H1 (cell line): Measurements from ENCODE around the gene PXN. TPM values are rescaled to one million over a fixed set of nuclear protein-coding genes. Genes with fewer than 3 reads are reported as not detected.

Experiments
- CTCF ChIA-PET: fragments of 300-600 bp; sonication (Branson Sonifier 250); formaldehyde crosslinking; loops from one replicate; lab custom pipeline; 2021; ENCODE audit not compliant: partially characterized antibody; lab: Charles Lee
- POLR2A ChIA-PET: fragments of 300-600 bp; sonication (Branson Sonifier 250); formaldehyde crosslinking; loops from one replicate; lab custom pipeline; 2021; ENCODE audit warnings: inconsistent platforms; ENCODE audit not compliant: partially characterized antibody; lab: Charles Lee
- DNase-seq, 2 experiments: peaks; one replicate each; pipeline versions ENCODE4 v3.0.0 to v3.0.0-alpha.2; 2010 to 2022; ENCODE audit warnings: low spot score in 2 of 2, low read depth in 1 of 2, mixed read lengths in 1 of 2
- FAIRE-seq: peaks from 2 replicates; lab custom pipeline; 2011; peaks lifted over from hg19 to GRCh38; lab: Jason Lieb, UNC
- H2AFZ ChIP-seq: 2 replicates; pipeline ENCODE4 v1.8.1; 2012; ENCODE audit warnings: low read length, inconsistent platforms
- H2AK5ac ChIP-seq: 2 replicates; pipeline ENCODE4 v1.6.1; 2013; ENCODE audit warnings: low read depth, low read length
- H2BK120ac ChIP-seq: replicated peaks from 2 replicates; pipeline ENCODE3; 2013; ENCODE audit warnings: low read depth, low read length, inconsistent platforms
- H2BK12ac ChIP-seq: 2 replicates; pipeline ENCODE4 v1.6.1; 2013; ENCODE audit warnings: low read depth, low read length
- H2BK15ac ChIP-seq: 2 replicates; pipeline ENCODE4 v1.6.1; 2013; ENCODE audit warnings: low read length
- H2BK20ac ChIP-seq: 2 replicates; pipeline ENCODE4 v1.6.1; 2013; ENCODE audit warnings: low read length
- H2BK5ac ChIP-seq: 2 replicates; pipeline ENCODE4 v1.6.1; 2013; ENCODE audit warnings: low read depth, low read length
- H3K14ac ChIP-seq: 2 replicates; pipeline ENCODE4 v1.6.1; 2013; ENCODE audit warnings: inconsistent platforms; ENCODE audit not compliant: insufficient read length
- H3K18ac ChIP-seq: 2 replicates; pipeline ENCODE4 v1.6.1; 2013; ENCODE audit warnings: low read length; ENCODE audit errors: extremely low read depth
- H3K23ac ChIP-seq: 2 replicates; pipeline ENCODE4 v1.6.1; 2013; ENCODE audit warnings: inconsistent platforms; ENCODE audit not compliant: insufficient read length
- H3K23me2 ChIP-seq: 2 replicates; pipeline ENCODE4 v1.6.1; 2013; ENCODE audit warnings: low read depth, low read length
- H3K27ac ChIP-seq: 2 replicates; pipeline ENCODE4 v1.6.1; 2011; ENCODE audit warnings: low read depth, low read length, inconsistent platforms
- H3K27me3 ChIP-seq, 4 experiments: replicated peaks in 1 of 4; 1 replicate in 1 of 4; 2 replicates in 3 of 4; pipeline versions ENCODE4 v1.6.1 to v1.8.1; 2011 to 2013; ENCODE audit warnings: low read length in 3 of 4, mild to moderate bottlenecking in 3 of 4, inconsistent platforms in 2 of 4, mixed read lengths in 2 of 4, moderate library complexity in 1 of 4; ENCODE audit not compliant: control insufficient read depth in 3 of 4, insufficient read depth in 3 of 4; ENCODE audit errors: extremely low read depth in 1 of 4
- H3K36me3 ChIP-seq, 4 experiments: 2 replicates each; pipeline versions ENCODE4 v1.6.1 to v1.8.1; 2011 to 2013; ENCODE audit warnings: mild to moderate bottlenecking in 4 of 4, low read length in 3 of 4, moderate library complexity in 2 of 4, control low read depth in 1 of 4, inconsistent platforms in 1 of 4; ENCODE audit not compliant: insufficient read depth in 4 of 4, control insufficient read depth in 2 of 4
- H3K4ac ChIP-seq: replicated peaks from 2 replicates; pipeline ENCODE3; 2013; ENCODE audit warnings: low read length, low read depth, mixed read lengths, inconsistent platforms; ENCODE audit not compliant: insufficient read length
- H3K4me1 ChIP-seq, 4 experiments: replicated peaks in 1 of 4; 1 replicate in 1 of 4; 2 replicates in 3 of 4; pipeline versions ENCODE4 v1.6.1 to v1.8.1; 2011 to 2013; ENCODE audit warnings: low read length in 3 of 4, inconsistent platforms in 2 of 4, mixed read lengths in 1 of 4; ENCODE audit not compliant: insufficient read depth in 4 of 4, control insufficient read depth in 3 of 4
- H3K4me2 ChIP-seq, 2 experiments: 2 replicates each; pipeline versions ENCODE4 v1.6.1 to v1.8.1; 2011 to 2013; ENCODE audit warnings: low read depth in 2 of 2, low read length in 2 of 2, control low read depth in 1 of 2, inconsistent platforms in 1 of 2, mild to moderate bottlenecking in 1 of 2; ENCODE audit not compliant: insufficient read depth in 1 of 2
- H3K4me3 ChIP-seq, 4 experiments: fragments of 200-600, 300-600 bp in 1 of 4; sonication (generic), shearing (Covaris generic), sonication (Bioruptor Twin) in 1 of 4; 2 replicates each; pipeline versions ENCODE4 v1.5.1 to v1.8.1; 2011 to 2016; ENCODE audit warnings: low read length in 4 of 4, low read depth in 3 of 4, control low read depth in 2 of 4, inconsistent platforms in 2 of 4, mild to moderate bottlenecking in 2 of 4, mixed read lengths in 1 of 4, moderate library complexity in 1 of 4; ENCODE audit not compliant: insufficient read depth in 2 of 4; ENCODE audit errors: extremely low read depth in 1 of 4
- H3K56ac ChIP-seq: replicated peaks from 2 replicates; pipeline ENCODE3; 2013; ENCODE audit warnings: low read depth, mild to moderate bottlenecking, mixed read lengths, low read length, inconsistent platforms; ENCODE audit not compliant: insufficient read length
- H3K79me1 ChIP-seq: 2 replicates; pipeline ENCODE4 v1.6.1; 2013; ENCODE audit warnings: low read depth, low read length, control low read depth
- H3K79me2 ChIP-seq, 2 experiments: 2 replicates each; pipeline versions ENCODE4 v1.6.1 to v1.8.1; 2012 to 2013; ENCODE audit warnings: low read length in 2 of 2, mild to moderate bottlenecking in 2 of 2, inconsistent platforms in 1 of 2; ENCODE audit not compliant: insufficient read depth in 2 of 2, control insufficient read depth in 1 of 2
- H3K9ac ChIP-seq, 4 experiments: replicated peaks in 1 of 4; 1 replicate in 1 of 4; 2 replicates in 3 of 4; pipeline versions ENCODE4 v1.6.1 to v1.8.1; 2011 to 2013; ENCODE audit warnings: low read depth in 3 of 4, low read length in 3 of 4, control low read depth in 2 of 4, mild to moderate bottlenecking in 2 of 4, moderate library complexity in 2 of 4, inconsistent platforms in 1 of 4; ENCODE audit errors: extremely low read depth in 1 of 4
- H3K9me3 ChIP-seq, 2 experiments: 2 replicates each; pipeline versions ENCODE4 v1.6.1 to v1.8.1; 2012 to 2013; ENCODE audit warnings: mild to moderate bottlenecking in 2 of 2, moderate library complexity in 2 of 2, control low read depth in 1 of 2, inconsistent platforms in 1 of 2, low read depth in 1 of 2, low read length in 1 of 2, mixed read lengths in 1 of 2; ENCODE audit not compliant: insufficient read depth in 2 of 2
- H4K20me1 ChIP-seq, 2 experiments: replicated peaks in 1 of 2; 2 replicates each; pipeline versions ENCODE3 to v1.8.1; 2011 to 2013; ENCODE audit warnings: inconsistent platforms in 2 of 2, low read length in 2 of 2, mild to moderate bottlenecking in 1 of 2; ENCODE audit not compliant: insufficient read depth in 2 of 2, control insufficient read depth in 1 of 2
- H4K5ac ChIP-seq: 2 replicates; pipeline ENCODE4 v1.6.1; 2013; ENCODE audit warnings: low read length, low read depth, mixed read lengths, inconsistent platforms; ENCODE audit not compliant: insufficient read length
- H4K8ac ChIP-seq: 2 replicates; pipeline ENCODE4 v1.8.0; 2013; ENCODE audit warnings: mild to moderate bottlenecking, moderate library complexity, low read length, inconsistent platforms; ENCODE audit not compliant: insufficient read depth; ENCODE audit errors: extremely low read depth
- H4K91ac ChIP-seq: replicated peaks from 2 replicates; pipeline ENCODE3; 2013; ENCODE audit warnings: low read length, mixed read lengths, inconsistent platforms; ENCODE audit not compliant: insufficient read length
- CEBPB ChIP-seq: IDR thresholded peaks from 2 replicates; pipeline ENCODE4 v1.6.1; 2012; ENCODE audit warnings: low read depth, low read length
- CHD2 ChIP-seq: IDR thresholded peaks from 2 replicates; pipeline ENCODE4 v1.6.1; 2012; ENCODE audit warnings: low read length, improper control_type of control experiment
- CTCF ChIP-seq, 3 experiments: IDR thresholded peaks; 1 replicate in 2 of 3; 2 replicates in 1 of 3; pipeline versions ENCODE4 v1.5.1 to v1.6.1; 2011; ENCODE audit warnings: low read length in 3 of 3, mild to moderate bottlenecking in 3 of 3, inconsistent platforms in 2 of 3, low read depth in 1 of 3, moderate library complexity in 1 of 3; ENCODE audit not compliant: insufficient read depth in 1 of 3; ENCODE audit errors: control extremely low read depth in 1 of 3
- FOSL1 ChIP-seq: IDR thresholded peaks from 2 replicates; pipeline ENCODE4 v1.6.1; 2011; ENCODE audit warnings: mild to moderate bottlenecking, low read depth, low read length, moderate library complexity; ENCODE audit not compliant: insufficient read depth
- POLR2AphosphoS5 ChIP-seq: IDR thresholded peaks from 2 replicates; pipeline ENCODE4 v1.6.1; 2011; ENCODE audit warnings: low read depth, low read length
- SP4 ChIP-seq: IDR thresholded peaks from 2 replicates; pipeline ENCODE4 v1.6.1; 2012; ENCODE audit warnings: low read length, inconsistent platforms
- TCF12 ChIP-seq: IDR thresholded peaks from 2 replicates; pipeline ENCODE4 v1.6.1; 2011; ENCODE audit warnings: low read depth, mild to moderate bottlenecking, low read length
- WGBS, 2 experiments: shearing (Covaris generic) in 1 of 2; methylation state at CpG; one replicate each; pipeline versions ENCODE4 v1.1.6 to v1.1.7; 2013 to 2015; ENCODE audit warnings: low lambda C conversion rate in 2 of 2, mixed read lengths in 2 of 2, inconsistent platforms in 1 of 2, low coverage in 1 of 2, missing lambda C conversion rate in 1 of 2; ENCODE audit not compliant: insufficient replicate concordance in 2 of 2, insufficient coverage in 1 of 2, insufficient read length in 1 of 2; ENCODE audit errors: extremely low coverage in 1 of 2, missing lambda C conversion rate in 1 of 2; 5-methylcytosine and 5-hydroxymethylcytosine counted together
- polyA plus RNA-seq, 7 experiments: library from polyadenylated mRNA; depleted of rRNA in 3 of 7; stranded (reverse) in 5 of 7; unstranded in 2 of 7; fragments of >200 nt in 5 of 7; fragments of 200-250 nt in 2 of 7; gene quantifications; 1 replicate in 5 of 7; 2 replicates in 1 of 7; 4 replicates in 1 of 7; pipeline versions ENCODE4 v1.2.1 to v1.2.3, GENCODE V29; 2011 to 2013; ENCODE audit warnings: missing spikeins in 2 of 7, mixed read lengths in 2 of 7
- total RNA-seq: library from RNA; stranded (reverse); fragmentation: NEBNext Ultra II Directional; extraction: Animal tissue kit (Norgen Biotek cat#: 25700); gene quantifications from 2 replicates; pipeline ENCODE4 v1.2.1, GENCODE V29; 2021

PXN gene
- total and polyA plus RNA-seq, 2 of the 8 experiments (the other 6 are each of a cell fraction or from before 2014, with no cell fraction given), result 51.0 to 105 TPM

DNA sequence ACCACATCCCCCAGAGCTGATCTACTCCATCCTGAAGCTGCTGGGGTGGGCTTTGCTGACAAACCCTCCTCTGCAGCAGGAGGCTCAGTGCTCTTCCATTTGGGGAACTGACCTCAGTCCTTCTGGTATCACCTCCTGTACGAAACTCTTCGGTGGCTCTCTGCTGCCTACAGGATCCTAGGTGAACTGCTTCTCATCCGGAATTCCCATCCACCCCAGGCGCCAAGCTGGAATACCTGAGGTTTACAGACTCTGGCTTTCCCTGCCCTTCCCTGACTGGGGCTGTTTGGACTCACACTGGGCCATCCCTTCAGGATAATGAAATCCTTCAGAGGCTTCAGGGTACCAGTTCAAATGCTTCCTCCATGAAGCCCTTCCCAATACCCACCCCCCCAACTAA lies 97.2 kb downstream of the PXN start:
- Histone ChIP-seq H4K20me1 (peaks cover 0 to 4% of the 10 kb centered on the region in 2 experiments), H3K27ac (no peak overlapping the region), H3K23ac (no peak overlapping the region), H4K5ac (no peak overlapping the region), H4K91ac (no peak overlapping the region), H3K79me2 (no peaks in the 10 kb centered on the region), H3K79me1 (no peaks in the 10 kb centered on the region), H2AK5ac (no peak overlapping the region), H3K36me3 (peaks cover 28 to 74% (median 50%) of the 10 kb centered on the region in 4 experiments), H2BK12ac (no peak overlapping the region), H2AFZ (no peak overlapping the region), H4K8ac (no peak overlapping the region), H3K56ac (no peak overlapping the region), H3K23me2 (no peaks in the 10 kb centered on the region), H3K9me3 (no peaks in the 10 kb centered on the region), H3K9ac (no peak overlapping the region), H3K18ac (no peak overlapping the region), H3K4me2 (no peak overlapping the region), H2BK120ac (no peak overlapping the region), H3K4me3 (no peak overlapping the region), H2BK5ac (no peak overlapping the region), H3K4me1 (no peaks in the 10 kb centered on the region), H3K14ac (no peak overlapping the region), H3K4ac (no peak overlapping the region), H2BK20ac (no peak overlapping the region), H3K27me3 (no peaks in the 10 kb centered on the region), H2BK15ac (no peak overlapping the region)
- 96% methylated on average over 4 of the region's 4 CpGs; no CpG with 5 or more reads in 1 of the 2 experiments for WGBS, 2 experiments
- FAIRE-seq (no peak), DNase-seq (no peak)
- no peak for TF ChIP-seq FOSL1
- TF ChIP-seq POLR2AphosphoS5, result no peak
- TF ChIP-seq CTCF (IDR thresholded peaks at IDR 0.05; ENCODE audit: control extremely low read depth in 1 of 3, insufficient read depth in 1 of 3, low read depth in 1 of 3, low read length in 3 of 3), result no peak
- no peak for TF ChIP-seq CHD2
- no peak for TF ChIP-seq SP4
- no peak for TF ChIP-seq CEBPB
- no peak for TF ChIP-seq TCF12
- CTCF ChIA-PET, result interaction anchor here (0.7 to 1.6 kb wide), 6 partner anchors 11 to 388 kb away, joined by 3 read pairs; no protein-coding TSS in a partner anchor
- POLR2A ChIA-PET, result interaction anchor here (0.9 to 20.9 kb wide), 9 partner anchors 8 to 124 kb away, joined by 3 to 358 read pairs (median 8); partner anchors contain the start of genes GCN1, RNU4-2 and RPLP0
